ENCODE data around the gene ZNF821.

- TF ChIP-seq, protein P1, sequence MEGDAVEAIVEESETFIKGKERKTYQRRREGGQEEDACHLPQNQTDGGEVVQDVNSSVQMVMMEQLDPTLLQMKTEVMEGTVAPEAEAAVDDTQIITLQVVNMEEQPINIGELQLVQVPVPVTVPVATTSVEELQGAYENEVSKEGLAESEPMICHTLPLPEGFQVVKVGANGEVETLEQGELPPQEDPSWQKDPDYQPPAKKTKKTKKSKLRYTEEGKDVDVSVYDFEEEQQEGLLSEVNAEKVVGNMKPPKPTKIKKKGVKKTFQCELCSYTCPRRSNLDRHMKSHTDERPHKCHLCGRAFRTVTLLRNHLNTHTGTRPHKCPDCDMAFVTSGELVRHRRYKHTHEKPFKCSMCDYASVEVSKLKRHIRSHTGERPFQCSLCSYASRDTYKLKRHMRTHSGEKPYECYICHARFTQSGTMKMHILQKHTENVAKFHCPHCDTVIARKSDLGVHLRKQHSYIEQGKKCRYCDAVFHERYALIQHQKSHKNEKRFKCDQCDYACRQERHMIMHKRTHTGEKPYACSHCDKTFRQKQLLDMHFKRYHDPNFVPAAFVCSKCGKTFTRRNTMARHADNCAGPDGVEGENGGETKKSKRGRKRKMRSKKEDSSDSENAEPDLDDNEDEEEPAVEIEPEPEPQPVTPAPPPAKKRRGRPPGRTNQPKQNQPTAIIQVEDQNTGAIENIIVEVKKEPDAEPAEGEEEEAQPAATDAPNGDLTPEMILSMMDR (conservative IDR thresholded peaks at IDR 0.05; ENCODE audit: low read length), result no peak
- TF ChIP-seq EZH2phosphoT487 (IDR thresholded peaks at IDR 0.05; ENCODE audit: borderline replicate concordance), result no peak
These were observed 32.2 kb downstream of the ZNF821 start for GRCh38 chr16:71851746-71852145.

Measured in Loucy (cell line).